Measurements from ENCODE around the gene ERC1.
"Not testable (repeated sequence)": the region's sequence is repeated elsewhere in the genome, so short reads cannot be mapped to it uniquely, and the experiment has no call there.

Gene ERC1

DNA sequence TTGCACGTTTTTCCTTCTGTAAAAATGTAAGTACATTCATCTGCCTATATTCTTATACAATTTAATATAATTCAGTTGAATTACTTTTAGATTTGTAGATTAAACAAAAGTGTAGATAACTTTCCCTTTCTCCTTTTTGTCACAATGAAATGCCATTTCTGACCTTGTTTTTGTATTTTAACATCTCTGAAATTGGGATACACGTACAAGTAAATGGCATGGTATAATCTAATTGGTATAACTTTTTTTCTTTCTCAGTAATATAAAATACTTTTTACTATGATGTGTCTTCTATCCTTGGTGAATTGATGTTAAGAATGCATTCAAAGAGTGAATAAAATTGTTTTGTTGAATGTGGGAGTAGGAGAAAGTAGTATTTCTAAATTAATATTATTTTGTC lies 210.0 kb downstream of the ERC1 start:
- DNase-seq: no peak

DNA sequence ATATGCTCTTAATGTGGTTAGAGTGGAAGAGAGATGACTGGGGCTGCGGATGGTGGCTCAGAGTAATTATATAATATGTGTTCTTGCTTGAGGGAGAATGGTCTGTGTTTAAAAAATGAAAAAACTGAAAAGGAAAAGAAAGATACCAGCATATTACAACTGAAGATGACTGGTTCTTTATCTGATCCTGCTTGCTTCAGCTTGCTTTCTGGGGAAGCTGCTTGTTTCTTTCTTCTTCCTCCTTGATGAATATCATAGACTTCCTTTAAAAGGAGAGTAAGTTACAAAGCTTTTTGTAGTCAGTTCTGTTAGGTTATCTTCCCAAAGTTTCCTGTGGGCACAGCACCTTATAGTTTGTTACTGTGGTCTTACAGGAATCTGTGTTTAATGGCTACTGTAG lies 210.9 kb downstream of the ERC1 start:
- no peak for DNase-seq

DNA sequence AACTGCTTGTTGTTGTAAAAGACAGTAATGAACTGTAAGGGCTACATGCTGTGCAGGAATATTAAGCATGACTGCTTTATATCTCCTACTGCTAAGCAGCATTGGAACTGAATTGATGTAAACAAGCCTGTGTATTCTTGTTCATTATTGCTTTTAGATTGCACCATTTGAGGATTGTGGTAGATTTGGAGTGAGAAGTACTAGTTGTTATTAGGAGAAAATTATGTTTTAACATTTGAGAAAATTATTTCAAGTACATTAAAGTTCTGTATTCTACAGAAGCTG lies 212.7 kb downstream of the ERC1 start:
- DNase-seq: no peak

DNA sequence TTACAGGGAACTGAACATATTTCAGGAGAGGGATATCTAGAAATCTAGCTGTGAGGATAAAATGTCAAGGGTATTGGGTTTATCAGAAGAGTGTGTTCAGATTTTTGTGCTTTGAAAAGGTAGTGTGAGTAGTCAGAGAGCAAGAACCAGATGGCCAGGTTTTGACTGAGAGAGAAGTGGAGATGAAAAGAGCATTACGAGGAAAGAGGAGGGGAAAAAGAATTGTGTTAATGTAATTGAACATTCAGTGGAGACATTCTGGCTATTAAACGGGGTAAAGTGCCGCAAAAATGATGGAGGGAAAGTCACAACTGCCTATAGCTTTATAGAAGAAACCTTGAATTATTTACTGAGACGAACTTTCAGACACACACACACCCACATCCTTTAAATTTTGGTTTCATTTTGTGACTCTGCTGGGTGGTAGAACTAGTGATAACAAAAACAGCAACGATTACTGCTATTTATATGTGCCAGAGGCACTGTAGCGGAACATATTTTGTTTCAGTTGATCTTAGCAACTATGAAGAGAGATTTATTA lies 213.6 kb downstream of the ERC1 start:
- DNase-seq: no peak

- DNase-seq: no peak
Observed at GRCh38 chr12:1205512-1206060, 214.6 kb downstream of the ERC1 start.

DNA sequence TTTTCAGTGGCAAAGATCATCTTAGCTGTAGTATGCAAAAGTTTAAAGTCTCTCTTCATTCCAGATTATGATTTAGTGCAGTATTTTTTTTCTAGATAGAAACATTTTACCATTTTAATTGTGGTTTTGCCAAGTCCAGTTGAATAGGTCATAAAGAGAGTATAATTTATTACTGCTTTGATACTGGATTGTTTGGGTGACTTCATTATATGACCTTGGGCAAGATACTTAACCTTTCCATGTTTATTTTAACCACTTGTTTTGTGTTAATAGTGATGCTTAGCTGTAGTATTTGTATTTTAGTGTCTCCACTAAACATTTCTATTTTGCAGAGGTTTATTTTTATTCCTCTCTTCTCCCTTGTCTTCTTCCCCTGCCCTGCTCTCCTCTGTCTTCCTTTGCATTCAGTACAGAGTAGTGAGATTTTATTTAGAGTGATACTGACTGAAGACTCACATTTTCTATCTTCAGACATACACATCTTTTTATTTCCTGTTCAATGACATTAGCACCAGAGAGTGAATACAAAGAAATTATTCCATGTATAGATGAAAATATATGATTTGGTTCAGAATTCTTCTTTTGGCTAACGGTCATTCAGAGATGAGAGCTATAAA lies 215.2 kb downstream of the ERC1 start:
- no peak for DNase-seq

DNA sequence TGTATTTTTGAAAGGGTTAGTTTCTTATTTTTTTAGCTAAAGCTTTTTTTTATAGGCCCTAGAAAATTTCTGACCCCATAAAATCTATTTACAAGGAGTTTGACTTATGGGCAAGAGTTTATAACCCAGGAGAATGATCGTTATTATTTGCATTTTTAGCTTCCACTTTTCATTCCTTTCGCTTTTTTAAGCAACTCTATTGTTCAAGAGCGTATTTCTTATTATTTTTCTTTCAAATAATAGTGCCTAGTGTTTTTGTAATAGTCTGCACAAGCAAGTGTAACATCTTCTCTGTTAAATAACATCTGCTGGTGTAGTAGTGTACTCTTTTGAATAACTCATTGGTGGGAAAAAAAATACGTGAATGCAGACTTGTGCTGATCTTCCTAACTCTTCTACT lies 216.3 kb downstream of the ERC1 start:
- no peak for DNase-seq

DNA sequence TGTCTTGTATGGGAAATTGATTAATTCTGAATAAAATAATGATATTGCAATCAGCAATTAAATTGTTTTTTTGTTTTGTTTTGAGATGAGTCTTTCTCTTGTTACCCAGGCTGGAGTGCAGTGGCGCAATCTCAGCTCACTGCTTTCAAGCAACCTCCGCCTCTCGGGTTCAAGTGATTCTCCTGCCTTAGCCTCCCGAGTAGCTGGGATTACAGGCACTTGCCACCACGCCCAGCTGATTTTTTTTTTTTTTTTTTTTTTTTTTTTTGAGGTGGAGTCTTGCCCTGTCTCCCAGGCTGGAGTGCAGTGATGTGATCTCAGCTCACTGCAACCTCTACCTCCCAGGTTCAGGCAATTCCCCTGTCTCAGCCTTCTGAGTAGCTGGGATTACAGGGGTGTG lies 217.7 kb downstream of the ERC1 start:
- DNase-seq: not testable (repeated sequence)

DNA sequence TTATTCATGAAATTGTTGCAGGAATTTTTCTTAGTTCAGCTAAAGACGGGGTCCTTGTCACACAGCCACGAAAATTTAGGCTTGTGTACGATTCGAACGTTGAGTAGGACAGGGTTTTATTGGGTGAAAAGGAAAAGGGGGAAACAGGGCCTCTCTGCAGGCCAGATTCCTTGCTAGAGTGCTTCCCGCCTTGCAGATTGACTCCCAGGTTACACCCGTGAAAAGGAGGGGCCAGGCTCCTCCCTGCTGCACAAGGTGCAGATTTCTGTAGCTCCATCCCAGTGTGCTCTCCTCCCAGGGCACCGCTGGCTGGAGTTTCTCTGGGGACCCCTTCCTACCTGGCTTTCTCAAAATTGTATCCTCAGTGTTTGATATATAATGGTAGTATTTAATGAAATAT lies 221.5 kb downstream of the ERC1 start:
- DNase-seq: no peak

DNA sequence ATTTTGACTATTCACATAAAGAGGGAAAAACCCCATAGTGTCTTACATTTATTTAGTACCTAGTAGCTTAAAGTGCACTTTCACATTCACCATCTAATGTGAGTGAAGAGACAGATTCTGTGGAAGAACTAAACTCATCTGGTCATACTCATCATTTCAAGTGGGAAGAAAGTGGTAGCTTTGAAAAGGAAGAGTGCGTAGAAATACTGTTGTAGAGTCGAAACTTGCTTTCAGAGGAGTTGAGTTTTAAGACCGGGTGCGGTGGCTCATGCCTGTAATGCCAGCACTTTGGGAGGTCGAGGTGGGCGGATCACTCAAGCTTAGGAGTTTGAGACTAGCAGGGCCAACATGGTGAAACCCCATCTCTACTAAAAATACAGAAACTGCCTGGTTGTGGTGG lies 222.2 kb downstream of the ERC1 start:
- DNase-seq: no peak

GRCh38 chr12:1213618-1214205 lies 222.7 kb downstream of the ERC1 start:
- DNase-seq: no peak

DNA sequence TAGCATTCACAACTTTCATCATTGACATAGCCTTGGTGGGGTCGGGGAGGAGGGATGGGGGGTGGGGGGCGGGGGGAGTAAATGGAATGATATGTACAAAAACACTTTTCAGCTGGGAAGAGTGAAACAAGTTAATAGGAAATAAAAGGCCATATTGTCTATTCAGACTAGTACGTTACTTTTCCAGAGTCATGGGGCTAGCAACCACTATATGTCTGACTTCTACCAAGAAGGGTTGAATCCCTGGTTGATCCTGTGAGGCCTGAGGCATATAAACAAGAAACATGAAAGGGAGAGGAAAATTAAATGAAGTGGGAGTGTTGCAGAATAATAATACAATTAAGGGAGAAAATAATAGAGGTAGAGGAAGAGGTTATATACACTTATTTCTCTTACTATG lies 225.5 kb downstream of the ERC1 start:
- DNase-seq: no peak

- DNase-seq: no peak
Observed at GRCh38 chr12:1217191-1217949, 226.3 kb downstream of the ERC1 start.

DNA sequence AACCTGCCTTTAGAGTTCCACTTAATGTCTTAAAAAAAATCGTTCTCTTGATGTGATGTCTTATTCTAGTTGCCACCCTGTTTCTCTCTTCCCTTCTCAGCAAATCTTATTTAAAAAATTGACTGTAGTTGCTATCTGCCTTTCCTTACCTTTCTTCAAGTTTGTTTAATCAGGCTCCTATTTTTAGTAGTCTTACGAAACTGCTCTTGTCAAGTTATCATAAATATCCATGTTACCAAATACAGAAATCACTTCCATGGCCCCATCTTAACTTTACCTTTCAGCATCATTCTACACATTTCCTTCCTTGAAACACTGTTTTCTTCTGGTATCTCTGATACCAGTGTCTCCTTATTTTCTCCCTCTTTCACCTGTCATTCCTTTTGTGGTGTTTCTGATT lies 227.3 kb downstream of the ERC1 start:
- no peak for DNase-seq

DNA sequence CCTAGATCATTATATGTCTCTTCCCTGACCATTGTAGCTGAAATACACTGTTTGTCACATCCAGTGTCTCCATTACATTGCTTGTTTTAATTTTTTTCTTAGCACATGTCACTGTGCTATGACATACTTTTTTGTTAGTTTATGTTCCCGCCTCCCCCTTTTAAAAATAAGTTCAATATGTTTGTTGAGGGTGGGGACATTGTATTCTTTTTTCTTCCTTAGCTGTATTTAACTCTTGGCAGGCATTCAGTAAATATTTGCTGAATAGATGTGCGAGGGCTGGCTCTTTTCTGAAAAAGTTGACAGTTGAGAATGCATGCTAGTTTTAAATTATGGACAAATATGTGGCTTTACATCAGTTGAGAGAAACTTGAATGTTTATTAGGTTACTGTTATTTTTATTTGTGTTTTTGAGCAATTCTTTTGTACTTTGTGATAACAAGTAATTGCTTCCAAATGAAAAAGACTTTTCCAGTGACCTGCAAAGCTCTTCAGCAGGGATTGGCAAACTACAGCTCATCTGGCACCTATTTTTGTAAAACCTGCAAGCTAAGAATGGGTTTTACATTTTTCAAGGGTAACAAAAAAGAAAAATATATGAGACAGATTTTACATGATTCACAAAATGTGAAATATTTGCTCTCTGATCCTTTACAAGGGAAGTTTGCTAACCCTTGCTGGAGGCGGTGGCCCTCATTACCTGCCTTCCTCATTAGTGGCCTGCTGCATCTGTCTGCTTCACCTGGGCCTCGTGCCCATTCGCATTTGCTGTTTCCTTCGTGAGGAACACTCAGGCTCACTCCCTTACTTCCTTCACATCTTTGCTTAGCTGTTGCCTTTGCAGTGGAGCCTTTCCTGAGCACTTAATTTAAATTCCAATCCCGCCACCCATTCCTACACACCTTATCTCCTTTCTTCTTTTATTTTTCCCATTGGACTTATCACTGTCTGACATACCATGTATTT lies 229.4 kb downstream of the ERC1 start:
- DNase-seq: no peak

DNA sequence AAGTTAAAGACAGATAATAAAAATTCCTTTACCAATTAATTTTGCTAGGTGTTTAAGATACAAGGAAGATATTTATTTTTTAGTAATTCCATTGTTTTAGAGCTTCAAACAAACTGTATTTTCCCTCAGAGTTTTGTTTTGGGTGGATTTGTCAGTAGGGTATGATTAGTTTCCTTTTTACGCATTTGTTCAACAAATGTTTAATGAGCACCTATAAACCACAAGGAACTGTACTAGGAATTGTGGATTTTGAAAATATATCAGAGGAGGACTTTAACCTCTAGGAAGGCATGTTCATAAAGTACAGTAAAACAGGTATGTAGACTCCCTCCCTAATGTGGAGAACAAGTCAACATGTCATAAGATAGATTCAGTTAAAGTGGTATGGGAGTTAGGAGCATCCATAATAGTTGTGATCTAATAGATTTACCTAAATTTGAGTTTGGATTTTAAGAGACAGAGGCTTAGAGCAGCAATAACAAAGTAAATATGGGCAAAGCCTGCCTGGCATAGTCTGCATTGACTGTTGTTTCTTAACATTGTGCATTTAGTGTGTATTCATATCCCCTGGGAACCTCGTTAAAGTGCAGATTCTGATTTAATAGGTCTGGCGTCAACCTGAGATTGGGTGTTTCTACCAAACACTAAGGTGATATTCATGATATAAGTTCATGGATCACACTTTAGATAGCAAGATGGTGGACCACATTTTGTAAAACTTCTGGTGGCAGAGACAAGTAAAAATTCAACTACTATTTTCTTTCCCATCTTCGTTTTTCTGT lies 232.0 kb downstream of the ERC1 start:
- DNase-seq: no peak

DNA sequence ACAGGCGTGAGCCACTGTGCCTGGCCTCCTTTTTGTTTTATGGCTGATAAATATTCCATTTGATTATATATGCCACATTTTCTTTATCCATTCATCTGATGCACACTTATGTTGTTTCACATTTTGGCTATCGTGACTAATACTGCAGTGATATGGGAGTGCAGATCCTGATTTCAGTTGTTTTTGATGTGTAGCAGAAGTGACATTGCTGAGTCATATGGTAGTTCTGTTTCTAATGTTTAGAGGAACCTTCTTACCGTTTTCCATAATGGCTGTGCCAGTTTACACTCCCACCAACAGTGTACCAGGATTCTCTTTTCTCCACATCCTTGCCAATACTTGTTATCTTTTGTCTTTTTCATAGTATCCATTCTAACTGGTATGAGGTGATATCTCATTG lies 235.9 kb downstream of the ERC1 start:
- no peak for DNase-seq

GRCh38 chr12:1234073-1234472 lies 243.1 kb downstream of the ERC1 start:
- DNase-seq: no peak

DNA sequence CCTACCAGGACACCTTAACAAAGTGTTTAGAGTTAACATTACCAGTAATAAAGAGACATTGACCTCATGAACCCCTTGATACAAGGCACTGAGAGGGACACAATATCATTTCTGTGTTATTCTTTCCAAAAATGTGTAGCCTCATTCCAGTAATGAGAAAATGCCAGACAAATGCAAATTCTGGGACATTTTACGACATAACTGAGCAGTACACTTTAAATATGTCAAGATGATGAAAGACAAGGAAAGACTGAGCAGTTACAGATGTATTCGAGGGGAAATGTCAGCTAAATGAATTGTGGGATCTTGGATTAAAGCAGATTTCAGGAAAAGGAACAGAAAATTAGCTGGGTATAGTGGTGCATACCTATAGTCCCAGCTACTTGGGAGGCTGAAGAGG lies 255.6 kb downstream of the ERC1 start:
- DNase-seq: no peak

- DNase-seq: no peak
Observed at GRCh38 chr12:1250641-1251040, 259.6 kb downstream of the ERC1 start.

DNA sequence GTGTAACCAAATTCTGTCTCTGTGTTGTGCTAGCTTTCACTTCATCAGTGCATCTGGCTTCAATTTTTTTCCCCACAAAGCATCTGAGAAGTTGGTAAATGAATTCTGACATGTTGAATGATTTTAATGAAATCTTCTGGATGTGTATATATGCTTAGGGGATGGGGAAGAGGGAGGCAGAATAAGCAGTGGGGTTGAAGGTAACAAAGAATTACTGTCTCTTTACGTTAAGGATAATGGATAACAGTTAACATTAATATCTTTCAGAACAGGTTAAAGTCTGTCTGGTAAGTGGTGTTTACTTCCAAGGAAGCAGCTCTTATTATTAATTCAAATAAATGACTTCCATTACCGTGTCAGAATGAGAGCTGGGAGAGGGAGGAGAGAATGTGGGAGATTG lies 261.7 kb downstream of the ERC1 start:
- no peak for DNase-seq

DNA sequence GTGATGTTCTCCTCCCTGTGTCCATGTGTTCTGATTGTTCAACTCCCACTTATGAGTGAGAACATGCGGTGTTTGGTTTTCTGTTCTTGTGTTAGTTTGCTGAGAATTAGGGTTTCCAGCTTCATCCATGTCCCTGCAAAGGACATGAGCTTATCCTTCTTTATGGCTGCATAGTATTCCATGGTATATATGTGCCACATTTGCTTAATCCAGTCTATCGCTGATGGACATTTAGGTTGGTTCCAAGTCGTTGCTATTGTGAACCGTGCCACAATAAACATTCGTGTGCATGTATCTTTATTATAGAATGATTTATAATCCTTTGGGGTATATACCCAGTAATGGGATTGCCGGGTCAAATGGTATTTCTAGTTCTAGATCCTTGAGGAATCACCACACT lies 264.1 kb downstream of the ERC1 start:
- not testable (repeated sequence) for DNase-seq
